ENCODE data around the gene RAD51B.

The RAD51B gene

GRCh38 chr14:68162887-68163286, 343.3 kb downstream of the RAD51B start:
- Mint-ChIP-seq H3K36me3 (ENCODE audit: low read depth) (no peaks in the 10 kb centered on the region), H3K4me3 (peak overlapping the region in 1 of 3 experiments; percentile 8), H3K27me3 (ENCODE audit: low read depth) (no peaks in the 10 kb centered on the region), H3K27ac (peak overlapping the region; percentile 86 to 93 (median 90)), H3K4me1 (peaks cover 77% of the 10 kb centered on the region), H3K9me3 (no peaks in the 10 kb centered on the region)
- TF ChIP-seq CTCF (IDR thresholded peaks at IDR 0.05; ENCODE audit: unreplicated experiment in 3 of 3), result no peak

GRCh38 chr14:68164711-68165113, 345.1 kb downstream of the RAD51B start:
- no peaks in the 10 kb centered on the region for H3K9me3 Mint-ChIP-seq
- no peaks in the 10 kb centered on the region for H3K27me3 Mint-ChIP-seq (ENCODE audit: low read depth)
- peaks cover 82% of the 10 kb centered on the region for H3K4me1 Mint-ChIP-seq
- no peak overlapping the region for H3K4me3 Mint-ChIP-seq
- no peaks in the 10 kb centered on the region for H3K36me3 Mint-ChIP-seq (ENCODE audit: low read depth)
- H3K27ac Mint-ChIP-seq, result peak overlapping the region; percentile 91 to 98 (median 93)
- no peak for TF ChIP-seq CTCF (IDR thresholded peaks at IDR 0.05; ENCODE audit: unreplicated experiment in 3 of 3)

- H3K27me3 Mint-ChIP-seq (ENCODE audit: low read depth), result no peaks in the 10 kb centered on the region
- H3K27ac Mint-ChIP-seq, result peak overlapping the region; percentile 91 to 98 (median 93)
- no peak overlapping the region for H3K4me3 Mint-ChIP-seq
- TF ChIP-seq CTCF (IDR thresholded peaks at IDR 0.05; ENCODE audit: unreplicated experiment in 3 of 3), result no peak
- H3K9me3 Mint-ChIP-seq, result no peaks in the 10 kb centered on the region
- no peaks in the 10 kb centered on the region for H3K36me3 Mint-ChIP-seq (ENCODE audit: low read depth)
- H3K4me1 Mint-ChIP-seq, result peaks cover 80% of the 10 kb centered on the region
Measured at GRCh38 chr14:68165274-68165843, 345.8 kb downstream of the RAD51B start.

- Mint-ChIP-seq H3K27ac (peak overlapping the region; percentile 51 to 94 (median 85)), H3K36me3 (ENCODE audit: low read depth) (no peaks in the 10 kb centered on the region), H3K4me3 (no peak overlapping the region), H3K4me1 (peaks cover 68% of the 10 kb centered on the region), H3K9me3 (no peaks in the 10 kb centered on the region), H3K27me3 (ENCODE audit: low read depth) (no peaks in the 10 kb centered on the region)
- TF ChIP-seq CTCF (IDR thresholded peaks at IDR 0.05; ENCODE audit: unreplicated experiment in 3 of 3), result no peak
Measured at GRCh38 chr14:68166731-68167382, 347.3 kb downstream of the RAD51B start.

- Mint-ChIP-seq H3K36me3 (ENCODE audit: low read depth) (no peaks in the 10 kb centered on the region), H3K27me3 (ENCODE audit: low read depth) (no peaks in the 10 kb centered on the region), H3K9me3 (no peaks in the 10 kb centered on the region), H3K4me1 (peaks cover 75% of the 10 kb centered on the region), H3K27ac (peak overlapping the region; percentile 69 to 94 (median 85)), H3K4me3 (no peak overlapping the region)
- TF ChIP-seq CTCF (IDR thresholded peaks at IDR 0.05; ENCODE audit: unreplicated experiment in 3 of 3), result no peak
Measured at GRCh38 chr14:68167383-68168087, 348.0 kb downstream of the RAD51B start.

Data from nephron (organoid).